Endothelial cell of umbilical vein (primary cell): ENCODE results near the gene MRAS. TPM values are rescaled to one million over a fixed set of nuclear protein-coding genes. Genes with fewer than 3 reads are reported as not detected.

Source experiments
- BruUV-seq: library from RNA; stranded (reverse); fragments of 400-500 nt; replicated peaks from 2 replicates; lab custom pipeline; 2021; lab: Mats Ljungman, UMichigan
- CTCF ChIA-PET: fragments of 300-600, 350-600 bp; sonication (Branson Sonifier 250); formaldehyde crosslinking; loops from one replicate; lab custom pipeline; 2021; ENCODE audit warnings: antibody characterized with exemption, inconsistent platforms; lab: Charles Lee
- POLR2A ChIA-PET: fragments of 300-600, 350-600 bp; sonication (Branson Sonifier 250); formaldehyde crosslinking; loops from one replicate; lab custom pipeline; 2021; ENCODE audit warnings: antibody characterized with exemption, inconsistent platforms; lab: Charles Lee
- DNase-seq: peaks from one replicate; pipeline ENCODE4 v3.0.0-alpha.2; 2011; ENCODE audit warnings: low read depth, low spot score
- FAIRE-seq: peaks from 2 replicates; lab custom pipeline; 2011; peaks lifted over from hg19 to GRCh38; lab: Jason Lieb, UNC
- H2AFZ ChIP-seq: 2 replicates; pipeline ENCODE4 v1.6.0; 2012; ENCODE audit warnings: low read depth, low read length, control low read depth, inconsistent platforms
- H3K27ac ChIP-seq: 2 replicates; pipeline ENCODE4 v1.5.1; 2011; ENCODE audit warnings: low read depth, mild to moderate bottlenecking, control low read depth, low read length, moderate library complexity; ENCODE audit not compliant: insufficient read depth
- H3K27me3 ChIP-seq, 2 experiments: 2 replicates each; pipeline versions ENCODE4 v1.6.0 to v1.6.1; 2011; ENCODE audit warnings: low read length in 2 of 2, mixed read lengths in 1 of 2; ENCODE audit not compliant: control insufficient read depth in 2 of 2, insufficient read depth in 2 of 2
- H3K36me3 ChIP-seq, 2 experiments: 2 replicates in 1 of 2; 3 replicates in 1 of 2; pipeline ENCODE4 v1.5.1; 2011; ENCODE audit warnings: low read length in 2 of 2, mild to moderate bottlenecking in 1 of 2, moderate library complexity in 1 of 2; ENCODE audit not compliant: control insufficient read depth in 2 of 2, insufficient read depth in 2 of 2; ENCODE audit errors: extremely low read depth in 1 of 2
- H3K4me1 ChIP-seq: 3 replicates; pipeline ENCODE4 v1.5.1; 2011; ENCODE audit warnings: mild to moderate bottlenecking, low read length; ENCODE audit not compliant: control insufficient read depth, insufficient read depth; ENCODE audit errors: extremely low read depth
- H3K4me2 ChIP-seq: 2 replicates; pipeline ENCODE4 v1.6.1; 2011; ENCODE audit warnings: low read length, control low read depth, mixed read lengths; ENCODE audit not compliant: insufficient read depth
- H3K4me3 ChIP-seq, 3 experiments: fragments of 200-600 bp in 1 of 3; sonication (generic), shearing (Covaris generic) in 1 of 3; replicated peaks in 1 of 3; 2 replicates each; pipeline ENCODE4 v1.5.1; 2011 to 2016; ENCODE audit warnings: control low read depth in 3 of 3, low read length in 3 of 3, mild to moderate bottlenecking in 2 of 3, inconsistent platforms in 1 of 3, low read depth in 1 of 3, moderate library complexity in 1 of 3; ENCODE audit not compliant: insufficient read depth in 1 of 3
- H3K79me2 ChIP-seq: 2 replicates; pipeline ENCODE4 v1.6.0; 2012; ENCODE audit warnings: low read length, inconsistent platforms; ENCODE audit not compliant: control insufficient read depth, insufficient read depth
- H3K9ac ChIP-seq: replicated peaks from 2 replicates; pipeline ENCODE3; 2011; ENCODE audit warnings: low read length, control low read depth; ENCODE audit not compliant: insufficient read depth; ENCODE audit errors: extremely low read depth
- H3K9me1 ChIP-seq: replicated peaks from 3 replicates; pipeline ENCODE4 v1.6.0; 2011; ENCODE audit warnings: mild to moderate bottlenecking, low read length; ENCODE audit not compliant: control insufficient read depth, insufficient read depth; ENCODE audit errors: extremely low read depth
- H3K9me3 ChIP-seq: replicated peaks from 2 replicates; pipeline ENCODE4 v1.5.1; 2012; ENCODE audit warnings: low read length, inconsistent platforms; ENCODE audit not compliant: control insufficient read depth, insufficient read depth
- H4K20me1 ChIP-seq: replicated peaks from 2 replicates; pipeline ENCODE3; 2011; ENCODE audit warnings: mild to moderate bottlenecking, low read length; ENCODE audit not compliant: control insufficient read depth, insufficient read depth; ENCODE audit errors: extremely low read depth
- EZH2 ChIP-seq: IDR thresholded peaks from 2 replicates; pipeline ENCODE4 v1.6.1; 2012; ENCODE audit warnings: borderline replicate concordance, low read depth, mild to moderate bottlenecking, moderate library complexity, low read length, inconsistent platforms; ENCODE audit not compliant: severe bottlenecking
- FOS ChIP-seq: IDR thresholded peaks from 2 replicates; pipeline ENCODE4 v1.6.1; 2011; ENCODE audit warnings: mild to moderate bottlenecking, low read length, moderate library complexity, borderline replicate concordance; ENCODE audit not compliant: insufficient read depth
- GATA2 ChIP-seq: IDR thresholded peaks from 2 replicates; pipeline ENCODE4 v1.7.0; 2011; ENCODE audit warnings: low read depth, mild to moderate bottlenecking, moderate library complexity, mixed read lengths, low read length; ENCODE audit not compliant: insufficient read length, insufficient read depth
- JUN ChIP-seq: IDR thresholded peaks from 2 replicates; pipeline ENCODE4 v1.6.1; 2011; ENCODE audit warnings: borderline replicate concordance, low read depth; ENCODE audit not compliant: insufficient read length, insufficient read depth
- MYC ChIP-seq: IDR thresholded peaks from one replicate; pipeline ENCODE4 v1.6.1; 2011; ENCODE audit warnings: mild to moderate bottlenecking, low read depth, low read length
- POLR2A ChIP-seq: IDR thresholded peaks from 2 replicates; pipeline ENCODE4 v1.6.1; 2012; ENCODE audit warnings: low read depth, mild to moderate bottlenecking, control low read depth, low read length
- POLR2AphosphoS5 ChIP-seq: IDR thresholded peaks from 2 replicates; pipeline ENCODE4 v1.6.1; 2012; ENCODE audit warnings: low read depth, mild to moderate bottlenecking, control low read depth, low read length, moderate library complexity; ENCODE audit not compliant: insufficient read depth
- dilution Hi-C: fragments of 300-500 bp; cut with MboI; formaldehyde crosslinking; loops from one replicate; pipeline ENCODE4 v1.15.0; 2019; ENCODE audit warnings: low sequenced_read_pairs; ENCODE audit not compliant: extremely low pct_ligation_motif_present
- intact Hi-C: fragments of 100-400 bp; cut with micrococcal nuclease; formaldehyde crosslinking; loops from one replicate; pipeline ENCODE4 v1.10.0; 2022
- polyA plus RNA-seq, 4 experiments: library from polyadenylated mRNA; depleted of rRNA in 3 of 4; stranded (reverse) in 3 of 4; unstranded in 1 of 4; fragments of >200 nt; gene quantifications; 2 replicates each; pipeline versions ENCODE4 v1.2.1 to v1.2.3, GENCODE V29; 2011 to 2012; ENCODE audit warnings: missing spikeins in 1 of 4
- total RNA-seq: library from RNA; stranded (reverse); gene quantifications from 2 replicates; pipeline ENCODE4 v1.2.3, GENCODE V29; 2021
- TF ChIP-seq, protein P1 (sequence below): IDR thresholded peaks from 2 replicates; pipeline ENCODE4 v1.6.1; 2011; ENCODE audit not compliant: insufficient read depth, insufficient read length
- TF ChIP-seq, protein P2 (sequence below), 2 donors: IDR thresholded peaks; 1 replicate in 1 of 2; 2 replicates in 1 of 2; pipeline ENCODE4 v1.5.1; 2011; ENCODE audit warnings: low read length in 2 of 2, mild to moderate bottlenecking in 2 of 2, moderate library complexity in 2 of 2, control low read depth in 1 of 2, inconsistent platforms in 1 of 2, low read depth in 1 of 2; ENCODE audit not compliant: insufficient read depth in 1 of 2; ENCODE audit errors: extremely low read depth in 1 of 2

MRAS gene
- total and polyA plus RNA-seq, 2 donors (not counting 3 experiments of a cell fraction or from before 2014, with no cell fraction given), result 14.6 to 16.5 TPM

DNA sequence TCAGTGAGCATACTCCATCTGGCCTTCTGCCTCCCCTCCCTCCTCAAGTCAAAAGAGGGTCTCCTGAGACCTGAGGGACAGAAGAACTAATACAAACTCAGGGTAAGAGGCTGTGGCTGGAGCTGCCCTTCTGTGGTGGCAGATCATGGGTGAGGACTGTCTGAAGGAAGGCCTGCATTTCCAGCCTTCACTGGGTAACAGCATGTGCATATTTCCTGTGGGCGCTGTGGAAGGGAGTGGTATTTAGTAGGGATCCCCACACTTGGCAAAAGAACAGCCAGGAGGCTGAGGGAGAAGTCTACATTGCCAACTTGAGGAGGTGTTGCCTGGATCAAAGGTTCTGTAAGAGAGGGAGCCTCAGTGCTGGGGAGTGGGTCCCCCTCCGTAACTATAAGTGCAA lies 75.9 kb downstream of the MRAS start:
- H2AFZ ChIP-seq, result no peak overlapping the region
- intact Hi-C loops, result no loop called here
- H3K79me2 ChIP-seq, result no peaks in the 10 kb centered on the region
- TF ChIP-seq JUN, result no peak
- TF ChIP-seq, protein P1, sequence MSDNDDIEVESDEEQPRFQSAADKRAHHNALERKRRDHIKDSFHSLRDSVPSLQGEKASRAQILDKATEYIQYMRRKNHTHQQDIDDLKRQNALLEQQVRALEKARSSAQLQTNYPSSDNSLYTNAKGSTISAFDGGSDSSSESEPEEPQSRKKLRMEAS, result no peak
- TF ChIP-seq, protein P2, sequence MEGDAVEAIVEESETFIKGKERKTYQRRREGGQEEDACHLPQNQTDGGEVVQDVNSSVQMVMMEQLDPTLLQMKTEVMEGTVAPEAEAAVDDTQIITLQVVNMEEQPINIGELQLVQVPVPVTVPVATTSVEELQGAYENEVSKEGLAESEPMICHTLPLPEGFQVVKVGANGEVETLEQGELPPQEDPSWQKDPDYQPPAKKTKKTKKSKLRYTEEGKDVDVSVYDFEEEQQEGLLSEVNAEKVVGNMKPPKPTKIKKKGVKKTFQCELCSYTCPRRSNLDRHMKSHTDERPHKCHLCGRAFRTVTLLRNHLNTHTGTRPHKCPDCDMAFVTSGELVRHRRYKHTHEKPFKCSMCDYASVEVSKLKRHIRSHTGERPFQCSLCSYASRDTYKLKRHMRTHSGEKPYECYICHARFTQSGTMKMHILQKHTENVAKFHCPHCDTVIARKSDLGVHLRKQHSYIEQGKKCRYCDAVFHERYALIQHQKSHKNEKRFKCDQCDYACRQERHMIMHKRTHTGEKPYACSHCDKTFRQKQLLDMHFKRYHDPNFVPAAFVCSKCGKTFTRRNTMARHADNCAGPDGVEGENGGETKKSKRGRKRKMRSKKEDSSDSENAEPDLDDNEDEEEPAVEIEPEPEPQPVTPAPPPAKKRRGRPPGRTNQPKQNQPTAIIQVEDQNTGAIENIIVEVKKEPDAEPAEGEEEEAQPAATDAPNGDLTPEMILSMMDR (IDR thresholded peaks at IDR 0.05; ENCODE audit: extremely low read depth in 1 of 2, insufficient read depth in 1 of 2, low read depth in 1 of 2, low read length in 2 of 2), result no peak
- no peak for TF ChIP-seq POLR2A
- TF ChIP-seq MYC, result no peak
- TF ChIP-seq FOS, result no peak
- TF ChIP-seq GATA2, result no peak
- no peak for TF ChIP-seq EZH2
- TF ChIP-seq POLR2AphosphoS5, result no peak
- ChIA-PET CTCF (no interaction called here), POLR2A (no interaction called here)
- no peak overlapping the region for H3K9ac ChIP-seq
- no peaks in the 10 kb centered on the region for H3K9me1 ChIP-seq
- H3K27me3 ChIP-seq, result peaks cover 0 to 5% of the 10 kb centered on the region in 2 experiments
- H4K20me1 ChIP-seq, result no peaks in the 10 kb centered on the region
- DNase-seq, result no peak
- H3K4me1 ChIP-seq, result no peaks in the 10 kb centered on the region
- no TSS peak for BruUV-seq
- dilution Hi-C loops, result no loop called here
- H3K27ac ChIP-seq, result no peak overlapping the region
- no peaks in the 10 kb centered on the region for H3K36me3 ChIP-seq
- no peak for FAIRE-seq
- H3K4me3 ChIP-seq, result no peak overlapping the region
- H3K9me3 ChIP-seq, result no peaks in the 10 kb centered on the region
- no peak overlapping the region for H3K4me2 ChIP-seq
